Stimulated activated CD4-positive, alpha-beta T cell treated with anti-CD3 and anti-CD28 coated beads, Interleukin-1b, Interleukin-23, amount 100 ng/mL, for 48 hours (primary cell): ENCODE data around the gene COL4A1.

Source experiments
- DNase-seq: peaks from one replicate; pipeline ENCODE4 v3.0.0-alpha.2; 2020

The COL4A1 gene

GRCh38 chr13:110306960-110307766 lies at the start of gene COL4A1, which contains the start of gene COL4A2:
Gene COL4A1 (minus strand): TSS chr13:110307157. CDS start chr13:110307027, 130 bp downstream.
Gene COL4A2 (plus strand): TSS chr13:110307284. CDS start chr13:110307904, 620 bp downstream.
- DNase-seq, result no peak

- no peak for DNase-seq
These were observed 49.4 kb upstream of the COL4A1 start for GRCh38 chr13:110356362-110356761.

- DNase-seq, result no peak
These were observed 47.9 kb upstream of the COL4A1 start for GRCh38 chr13:110354715-110355473.

GRCh38 chr13:110354123-110354627 lies 47.2 kb upstream of the COL4A1 start:
- DNase-seq, result no peak

- DNase-seq, result no peak
These were observed 46.5 kb upstream of the COL4A1 start for GRCh38 chr13:110353339-110353977.

- DNase-seq, result peak; percentile 8
These were observed 45.8 kb upstream of the COL4A1 start for GRCh38 chr13:110352735-110353134.

- no peak for DNase-seq
These were observed 44.9 kb upstream of the COL4A1 start for GRCh38 chr13:110351636-110352420.

- DNase-seq, result no peak
These were observed 43.6 kb upstream of the COL4A1 start for GRCh38 chr13:110350509-110350908.

GRCh38 chr13:110350049-110350448 lies 43.1 kb upstream of the COL4A1 start:
- no peak for DNase-seq

- no peak for DNase-seq
These were observed 42.3 kb upstream of the COL4A1 start for GRCh38 chr13:110349239-110349638.

GRCh38 chr13:110348309-110349105 lies 41.5 kb upstream of the COL4A1 start:
- DNase-seq, result no peak

- no peak for DNase-seq
These were observed 40.8 kb upstream of the COL4A1 start for GRCh38 chr13:110347535-110348308.

- no peak for DNase-seq
These were observed 40.1 kb upstream of the COL4A1 start for GRCh38 chr13:110347088-110347487.

GRCh38 chr13:110346661-110347067 lies 39.7 kb upstream of the COL4A1 start:
- DNase-seq, result no peak

GRCh38 chr13:110345701-110346100 lies 38.7 kb upstream of the COL4A1 start:
- DNase-seq, result no peak

GRCh38 chr13:110345266-110345665 lies 38.3 kb upstream of the COL4A1 start:
- DNase-seq, result no peak

- no peak for DNase-seq
These were observed 37.4 kb upstream of the COL4A1 start for GRCh38 chr13:110344320-110344719.

- DNase-seq, result no peak
These were observed 36.4 kb upstream of the COL4A1 start for GRCh38 chr13:110343241-110343865.

GRCh38 chr13:110342474-110342873 lies 35.5 kb upstream of the COL4A1 start:
- no peak for DNase-seq
